ENCODE results near the gene SPIB.

The SPIB gene

GRCh38 chr19:50419022-50419579 lies 363 bp downstream of the SPIB start:
- DNase-seq (ENCODE audit: low read depth in 2 of 2), result no peak

- DNase-seq (ENCODE audit: low read depth in 2 of 2), result no peak
These were observed 870 bp downstream of the SPIB start for GRCh38 chr19:50419580-50420035.

- DNase-seq (ENCODE audit: low read depth in 2 of 2), result no peak
These were observed 1.4 kb downstream of the SPIB start for GRCh38 chr19:50420127-50420526.

- no peak for DNase-seq (ENCODE audit: low read depth in 2 of 2)
These were observed 2.1 kb downstream of the SPIB start for GRCh38 chr19:50420808-50421207.

DNA sequence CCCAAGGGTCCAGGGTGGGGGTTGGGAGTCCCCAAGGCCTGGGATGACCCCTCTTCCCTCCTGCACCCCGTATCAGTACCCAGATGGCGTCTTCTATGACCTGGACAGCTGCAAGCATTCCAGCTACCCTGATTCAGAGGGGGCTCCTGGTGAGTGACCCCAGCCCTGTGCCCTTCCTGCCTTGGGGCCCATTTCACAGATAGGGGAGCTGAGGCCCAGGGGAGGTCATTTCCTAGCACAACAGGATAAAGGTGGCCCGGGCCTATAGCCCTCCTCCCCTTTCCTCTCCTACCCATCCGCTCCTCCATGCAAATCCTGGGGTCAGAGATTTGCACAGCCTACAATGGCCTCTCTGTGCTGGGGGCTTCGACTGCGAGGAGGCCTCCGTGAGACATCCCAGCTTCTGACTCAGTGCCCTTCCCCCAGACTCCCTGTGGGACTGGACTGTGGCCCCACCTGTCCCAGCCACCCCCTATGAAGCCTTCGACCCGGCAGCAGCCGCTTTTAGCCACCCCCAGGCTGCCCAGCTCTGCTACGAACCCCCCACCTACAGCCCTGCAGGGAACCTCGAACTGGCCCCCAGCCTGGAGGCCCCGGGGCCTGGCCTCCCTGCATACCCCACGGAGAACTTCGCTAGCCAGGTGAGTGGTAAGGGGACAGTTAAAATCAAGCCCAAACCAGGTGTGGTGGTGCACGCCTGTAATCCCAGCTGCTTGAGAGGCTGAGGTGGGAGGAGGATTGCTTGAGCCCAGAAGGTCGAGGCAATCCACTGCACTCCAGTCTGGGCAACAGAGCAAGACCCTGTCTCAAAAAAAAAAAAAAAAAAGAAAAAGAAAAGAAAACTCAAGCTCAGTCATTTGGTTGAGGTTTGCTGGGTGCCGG lies 3.9 kb downstream of the SPIB start:
- DNase-seq (ENCODE audit: low read depth in 2 of 2), result no peak

- DNase-seq (ENCODE audit: low read depth in 2 of 2), result no peak
These were observed 4.8 kb downstream of the SPIB start for GRCh38 chr19:50423279-50424113.

DNA sequence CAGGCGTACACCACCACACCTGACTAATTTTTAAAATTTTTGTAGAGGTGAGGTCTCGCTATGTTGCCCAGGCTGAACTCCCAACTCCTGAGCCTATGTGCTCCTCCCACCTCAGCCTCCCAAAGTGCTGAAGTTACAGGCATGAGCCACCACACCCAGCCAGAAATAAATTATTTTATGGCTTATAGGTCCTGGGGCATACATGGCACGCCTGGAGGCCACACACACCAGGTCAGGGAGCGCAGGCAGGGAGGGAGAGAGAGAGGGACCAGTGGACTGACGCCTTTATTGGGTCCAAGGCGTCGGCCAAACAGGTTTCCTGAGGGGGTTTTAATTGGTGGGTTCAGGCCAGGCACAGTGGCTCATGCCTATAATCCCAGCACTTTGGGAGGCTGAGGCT lies 6.8 kb downstream of the SPIB start:
- no peak for DNase-seq (ENCODE audit: low read depth in 2 of 2)

- no peak for DNase-seq (ENCODE audit: low read depth in 2 of 2)
These were observed 8.7 kb downstream of the SPIB start for GRCh38 chr19:50427318-50427925.

DNA sequence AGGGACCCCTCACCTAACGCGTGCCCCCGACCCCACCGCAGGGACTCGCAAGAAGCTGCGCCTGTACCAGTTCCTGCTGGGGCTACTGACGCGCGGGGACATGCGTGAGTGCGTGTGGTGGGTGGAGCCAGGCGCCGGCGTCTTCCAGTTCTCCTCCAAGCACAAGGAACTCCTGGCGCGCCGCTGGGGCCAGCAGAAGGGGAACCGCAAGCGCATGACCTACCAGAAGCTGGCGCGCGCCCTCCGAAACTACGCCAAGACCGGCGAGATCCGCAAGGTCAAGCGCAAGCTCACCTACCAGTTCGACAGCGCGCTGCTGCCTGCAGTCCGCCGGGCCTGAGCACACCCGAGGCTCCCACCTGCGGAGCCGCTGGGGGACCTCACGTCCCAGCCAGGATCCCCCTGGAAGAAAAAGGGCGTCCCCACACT lies 9.3 kb downstream of the SPIB start:
- DNase-seq (ENCODE audit: low read depth in 2 of 2), result no peak

DNA sequence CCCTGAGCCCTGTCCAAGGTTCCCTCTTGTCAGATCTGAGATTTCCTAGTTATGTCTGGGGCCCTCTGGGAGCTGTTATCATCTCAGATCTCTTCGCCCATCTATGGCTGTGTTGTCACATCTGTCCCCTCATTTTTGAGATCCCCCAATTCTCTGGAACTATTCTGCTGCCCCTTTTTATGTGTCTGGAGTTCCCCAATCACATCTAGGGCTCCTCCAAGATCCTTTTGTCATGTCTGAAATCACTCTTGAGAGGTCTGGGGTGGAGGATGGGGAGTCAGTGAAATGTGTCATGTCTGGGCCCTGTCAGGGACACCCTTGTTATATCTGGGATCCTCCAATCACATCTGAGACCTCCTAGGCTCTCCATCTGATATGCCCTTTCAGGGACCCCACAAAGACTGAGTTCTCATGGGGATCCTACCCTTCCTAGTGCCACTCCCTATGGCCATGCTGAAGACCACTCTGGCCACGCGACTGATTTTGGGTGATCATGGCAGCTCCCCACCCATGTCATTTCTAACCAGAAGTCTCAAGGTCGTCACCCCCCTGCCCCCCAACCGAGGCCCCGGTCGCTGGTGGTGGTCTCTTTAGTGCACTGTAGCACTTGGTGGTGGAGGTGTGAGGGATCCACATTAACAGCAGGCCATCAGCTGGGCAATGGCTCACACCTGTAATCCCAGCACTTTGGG lies 10.2 kb downstream of the SPIB start:
- no peak for DNase-seq (ENCODE audit: low read depth in 2 of 2)

DNA sequence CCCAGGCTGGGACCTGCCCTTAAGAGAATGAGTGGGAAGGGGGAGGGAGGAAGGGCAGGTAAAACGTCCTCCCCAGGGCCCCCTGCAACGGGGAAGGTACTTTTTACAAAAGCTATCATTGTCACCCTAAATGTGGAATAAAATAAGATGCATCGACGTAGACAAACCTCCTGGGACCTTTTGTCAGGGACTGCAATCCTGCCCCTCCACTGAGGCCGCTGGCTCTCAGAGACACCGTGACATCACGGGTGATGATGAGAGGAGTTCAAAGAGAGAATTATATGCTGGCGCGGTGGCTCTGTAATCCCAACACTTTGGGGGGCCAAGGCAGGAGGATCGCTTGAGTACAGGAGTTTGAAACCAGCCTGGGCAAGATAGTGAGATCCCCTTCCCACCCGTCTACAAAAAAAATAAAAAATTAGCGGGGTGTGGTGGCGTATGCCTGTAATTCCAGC lies 12.2 kb downstream of the SPIB start:
- DNase-seq (ENCODE audit: low read depth in 2 of 2), result no peak

DNA sequence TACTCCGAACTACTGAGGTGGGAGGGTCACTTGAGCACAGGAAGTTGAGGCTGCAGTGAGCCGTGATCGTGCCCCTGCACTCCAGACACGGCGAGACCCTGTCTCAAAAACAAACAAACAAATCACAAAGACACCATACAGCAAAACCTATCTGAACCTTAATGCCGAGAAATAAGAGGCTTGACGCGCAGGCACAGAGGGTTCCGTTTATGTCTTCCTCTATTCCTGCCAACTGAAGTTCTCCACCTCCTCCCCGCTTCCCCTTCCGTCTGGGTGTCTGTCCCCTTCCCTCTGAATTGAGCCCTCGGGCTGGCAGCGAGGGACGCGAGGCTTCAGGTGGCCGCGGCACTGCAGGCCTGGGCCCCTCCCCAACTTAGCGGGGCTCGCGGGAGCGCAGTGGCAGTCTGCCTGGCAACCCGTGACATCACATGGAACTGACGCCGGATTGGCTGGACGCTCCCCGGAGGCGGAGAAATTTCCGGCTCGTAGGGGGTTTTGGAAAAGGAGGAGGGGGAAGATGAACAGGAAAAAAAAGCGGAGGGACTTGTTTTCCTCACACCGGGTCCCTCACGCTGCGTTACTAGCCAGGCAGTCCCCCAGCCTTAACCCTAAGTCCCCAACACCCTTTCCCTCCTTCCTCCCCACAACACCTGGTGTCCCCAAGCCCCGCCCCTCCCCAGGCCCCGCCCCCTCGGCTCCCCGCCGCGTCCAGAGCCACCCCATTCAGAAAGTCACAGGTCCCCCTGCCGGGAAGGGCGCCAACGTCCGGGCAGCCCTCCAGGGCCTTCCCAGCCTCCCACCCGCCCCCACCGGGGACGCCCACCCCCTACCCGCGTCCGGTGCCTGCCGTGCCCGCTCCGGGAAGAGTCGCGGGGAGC lies 12.8 kb downstream of the SPIB start:
- peak; percentile 78 to 80 for DNase-seq (ENCODE audit: low read depth in 2 of 2)

- DNase-seq (ENCODE audit: low read depth in 2 of 2), result no peak
These were observed 13.7 kb downstream of the SPIB start, which contains the start of gene MYBPC2 for GRCh38 chr19:50432221-50433028. TSS of gene MYBPC2 (plus strand) at chr19:50432892. CDS start at chr19:50432954, 62 bp downstream.

GRCh38 chr19:50433201-50434180 lies 14.8 kb downstream of the SPIB start:
- no peak for DNase-seq (ENCODE audit: low read depth in 2 of 2)

DNA sequence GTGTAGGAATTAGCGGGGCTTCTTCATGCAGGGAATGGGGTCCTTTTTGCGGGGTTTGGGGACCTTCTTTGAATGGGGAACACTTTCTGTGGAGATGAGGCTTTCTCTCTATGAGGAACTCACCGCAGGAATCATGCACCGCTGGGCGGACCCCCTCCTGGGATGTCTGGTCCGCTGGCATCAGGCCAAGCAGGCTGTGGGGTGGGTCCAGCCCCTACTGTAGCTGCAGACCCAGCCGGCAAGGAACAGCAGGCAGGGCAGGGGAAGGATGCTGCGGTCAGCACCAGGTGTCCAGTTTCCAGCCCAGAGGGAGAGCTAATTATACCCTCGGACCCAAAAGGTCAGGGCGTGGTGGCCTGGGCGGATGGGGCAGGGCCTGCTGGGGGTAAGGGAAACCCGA lies 15.8 kb downstream of the SPIB start:
- no peak for DNase-seq (ENCODE audit: low read depth in 2 of 2)

- no peak for DNase-seq (ENCODE audit: low read depth in 2 of 2)
These were observed 16.5 kb downstream of the SPIB start for GRCh38 chr19:50435221-50435620.

DNA sequence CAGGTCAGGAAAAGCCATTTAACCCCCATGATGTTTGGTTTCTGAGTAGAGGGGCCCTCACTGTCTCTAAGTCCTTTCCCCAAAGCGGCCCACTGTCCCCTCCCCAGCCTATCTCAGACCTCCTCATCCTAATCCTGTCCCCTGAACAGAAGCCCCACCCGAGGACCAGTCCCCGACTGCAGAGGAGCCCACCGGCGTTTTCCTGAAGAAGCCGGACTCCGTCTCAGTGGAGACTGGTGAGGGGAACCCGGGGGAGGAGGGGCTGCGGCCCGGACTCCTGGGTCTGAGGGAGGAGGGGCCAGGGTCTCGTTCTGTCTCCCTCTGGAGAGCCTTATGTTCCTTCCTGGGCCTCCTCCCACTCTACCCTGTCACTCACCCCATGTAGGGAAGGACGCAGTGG lies 16.9 kb downstream of the SPIB start:
- no peak for DNase-seq (ENCODE audit: low read depth in 2 of 2)

DNA sequence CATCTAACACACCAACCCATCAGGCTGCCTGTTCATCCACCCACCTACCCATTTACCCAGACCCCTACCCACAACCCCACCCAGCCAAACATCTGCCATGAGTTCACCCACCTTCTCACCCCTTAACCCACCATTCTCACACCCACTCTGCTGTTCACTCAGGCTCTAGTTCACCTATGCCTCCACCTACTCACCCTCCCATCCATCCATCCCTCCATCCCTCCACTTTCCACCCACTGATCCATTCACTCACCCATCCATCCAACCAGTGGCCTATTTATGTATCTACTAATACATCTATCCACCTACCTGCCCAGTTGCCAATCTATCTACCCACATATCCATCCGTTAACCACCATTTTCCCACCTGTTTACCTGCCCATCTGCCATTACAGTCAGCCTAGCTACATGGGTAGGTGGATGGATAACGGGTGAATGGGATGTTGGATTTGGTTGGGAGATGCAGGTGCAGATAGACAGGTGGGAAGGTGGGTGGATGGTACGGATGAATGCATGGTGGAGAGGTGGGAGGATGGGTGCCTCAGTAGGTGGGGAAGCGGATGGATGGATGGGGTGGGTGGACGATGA lies 19.2 kb downstream of the SPIB start:
- no peak for DNase-seq (ENCODE audit: low read depth in 2 of 2)

All from activated CD8-positive, alpha-beta memory T cell treated with anti-CD3 and anti-CD28 coated beads for 4 hours (primary cell).